Progenitor cell of endocrine pancreas (in vitro differentiated cells): Measurements from ENCODE around the gene TULP1. TPM values are rescaled to one million over a fixed set of nuclear protein-coding genes. Genes with fewer than 3 reads are reported as not detected.

ENCODE experiments used
- DNase-seq: peaks from one replicate; pipeline ENCODE4 v3.0.0; 2021; ENCODE audit warnings: low spot score; ENCODE audit not compliant: unreplicated experiment
- H3K27ac Mint-ChIP-seq: 2 replicates; pipeline ENCODE4 v1.8.0; 2021; ENCODE audit warnings: mild to moderate bottlenecking, moderate library complexity, mixed read lengths
- H3K27me3 Mint-ChIP-seq: 2 replicates; pipeline ENCODE4 v1.8.0; 2021; ENCODE audit warnings: mixed read lengths
- H3K36me3 Mint-ChIP-seq: 2 replicates; pipeline ENCODE4 v1.8.0; 2022; ENCODE audit warnings: mixed read lengths; ENCODE audit not compliant: insufficient read depth
- H3K4me1 Mint-ChIP-seq: 2 replicates; pipeline ENCODE4 v1.8.0; 2021; ENCODE audit warnings: low read depth, mixed read lengths
- H3K4me3 Mint-ChIP-seq: 2 replicates; pipeline ENCODE4 v1.8.0; 2021; ENCODE audit warnings: low read depth, mild to moderate bottlenecking, moderate library complexity, mixed read lengths
- H3K9me3 Mint-ChIP-seq: 2 replicates; pipeline ENCODE4 v1.8.0; 2021; ENCODE audit warnings: low read depth, mixed read lengths
- CTCF ChIP-seq: fragments of 200-600 bp; sonication (generic); IDR thresholded peaks from one replicate; pipeline ENCODE4 v1.5.0; 2021; ENCODE audit warnings: antibody characterized with exemption, mild to moderate bottlenecking; ENCODE audit not compliant: unreplicated experiment
- total RNA-seq: library from RNA; stranded (reverse); gene quantifications from 2 replicates; pipeline ENCODE4 v1.2.1, GENCODE V29; 2021

The TULP1 gene
- total RNA-seq, 1 donor from 2014 or later = 0.22 TPM

GRCh38 chr6:35497571-35498421, 14.9 kb downstream of the TULP1 start:
- peak overlapping the region; percentile 93 for H3K27ac Mint-ChIP-seq
- peak; percentile 29 for DNase-seq
- no peaks in the 10 kb centered on the region for H3K36me3 Mint-ChIP-seq
- peaks cover 26% of the 10 kb centered on the region for H3K4me1 Mint-ChIP-seq
- TF ChIP-seq CTCF = no peak
- H3K4me3 Mint-ChIP-seq = peak overlapping the region; percentile 75
- H3K27me3 Mint-ChIP-seq = peaks cover 24% of the 10 kb centered on the region
- no peaks in the 10 kb centered on the region for H3K9me3 Mint-ChIP-seq

- Mint-ChIP-seq H3K27me3 (peaks cover 24% of the 10 kb centered on the region), H3K4me3 (peak within 1 kb of the TSS; percentile 83), H3K9me3 (no peaks in the 10 kb centered on the region), H3K4me1 (peaks cover 33% of the 10 kb centered on the region), H3K36me3 (no peaks in the 10 kb centered on the region), H3K27ac (peak within 1 kb of the TSS; percentile 96)
- TF ChIP-seq CTCF = peak; percentile 31
- peak; percentile 80 for DNase-seq
Observed at GRCh38 chr6:35496841-35497570, 15.7 kb downstream of the TULP1 start, which contains the start of gene TEAD3. TEAD3 (minus strand) TSS chr6:35497079.

- Mint-ChIP-seq H3K4me1 (peaks cover 39% of the 10 kb centered on the region), H3K4me3 (peak overlapping the region; percentile 83), H3K27ac (peak overlapping the region; percentile 96), H3K27me3 (peaks cover 24% of the 10 kb centered on the region), H3K9me3 (no peaks in the 10 kb centered on the region), H3K36me3 (no peaks in the 10 kb centered on the region)
- TF ChIP-seq CTCF = no peak
- peak; percentile 46 for DNase-seq
Observed at GRCh38 chr6:35496036-35496840, 16.5 kb downstream of the TULP1 start.

GRCh38 chr6:35495258-35496035, 17.2 kb downstream of the TULP1 start:
- no peaks in the 10 kb centered on the region for H3K9me3 Mint-ChIP-seq
- H3K4me1 Mint-ChIP-seq = peaks cover 47% of the 10 kb centered on the region
- TF ChIP-seq CTCF = no peak
- peaks cover 20% of the 10 kb centered on the region for H3K27me3 Mint-ChIP-seq
- no peak for DNase-seq
- peak overlapping the region; percentile 83 for H3K4me3 Mint-ChIP-seq
- H3K36me3 Mint-ChIP-seq = no peaks in the 10 kb centered on the region
- H3K27ac Mint-ChIP-seq = peak overlapping the region; percentile 96
